MV-4-11 (cell line): Measurements from ENCODE around the gene ANKRD17.
"Not testable (repeated sequence)": the region's sequence is repeated elsewhere in the genome, so short reads cannot be mapped to it uniquely, and the experiment has no call there.

Source experiments
- DNase-seq: peaks from one replicate; lab custom pipeline; 2025; lab: John Stamatoyannopoulos, UW

The ANKRD17 gene

GRCh38 chr4:73244945-73245601 lies 13.5 kb downstream of the ANKRD17 start:
- no peak for DNase-seq

GRCh38 chr4:73237044-73237443 lies 21.6 kb downstream of the ANKRD17 start:
- no peak for DNase-seq

- no peak for DNase-seq
Measured at GRCh38 chr4:73236151-73236550, 22.4 kb downstream of the ANKRD17 start.

- no peak for DNase-seq
Measured at GRCh38 chr4:73234712-73235111, 23.9 kb downstream of the ANKRD17 start.

- DNase-seq = no peak
Measured at GRCh38 chr4:73231518-73232487, 26.8 kb downstream of the ANKRD17 start.

- no peak for DNase-seq
Measured at GRCh38 chr4:73230865-73231517, 27.6 kb downstream of the ANKRD17 start.

GRCh38 chr4:73228800-73229199 lies 29.8 kb downstream of the ANKRD17 start:
- DNase-seq = not testable (repeated sequence)

- peak; percentile 8 for DNase-seq
Measured at GRCh38 chr4:73224886-73225285, 33.7 kb downstream of the ANKRD17 start.

GRCh38 chr4:73223258-73223650 lies 35.3 kb downstream of the ANKRD17 start:
- no peak for DNase-seq

GRCh38 chr4:73222466-73223257 lies 35.9 kb downstream of the ANKRD17 start:
- peak; percentile 92 for DNase-seq

GRCh38 chr4:73221734-73222133 lies 36.9 kb downstream of the ANKRD17 start:
- DNase-seq = no peak

- DNase-seq = no peak
Measured at GRCh38 chr4:73220815-73221214, 37.8 kb downstream of the ANKRD17 start.

GRCh38 chr4:73213916-73214653 lies 44.5 kb downstream of the ANKRD17 start:
- no peak for DNase-seq

- no peak for DNase-seq
Measured at GRCh38 chr4:73212982-73213730, 45.4 kb downstream of the ANKRD17 start.

GRCh38 chr4:73211968-73212367 lies 46.6 kb downstream of the ANKRD17 start:
- DNase-seq = no peak

- peak; percentile 71 for DNase-seq
Measured at GRCh38 chr4:73208376-73208775, 50.2 kb downstream of the ANKRD17 start.

GRCh38 chr4:73206236-73206635 lies 52.4 kb downstream of the ANKRD17 start:
- DNase-seq = no peak

GRCh38 chr4:73205482-73205881 lies 53.1 kb downstream of the ANKRD17 start:
- no peak for DNase-seq

GRCh38 chr4:73203976-73204375 lies 54.6 kb downstream of the ANKRD17 start:
- DNase-seq = not testable (repeated sequence)

GRCh38 chr4:73197220-73197619 lies 61.4 kb downstream of the ANKRD17 start:
- no peak for DNase-seq
